Uterus (tissue), 2 donors: ENCODE results near the gene OPTN.

Source experiments
- POLR2A ChIP-seq, 2 donors: fragments of 450-650 bp; IDR thresholded peaks; one replicate each; pipeline ENCODE4 v1.6.1; 2016; ENCODE audit warnings: antibody characterized with exemption in 2 of 2, mild to moderate bottlenecking in 1 of 2, moderate library complexity in 1 of 2
- TF ChIP-seq, protein P1 (sequence below), 4 experiments: fragments of 200-600 bp in 2 of 4; fragments of 450-650 bp in 2 of 4; sonication (generic) in 2 of 4; IDR thresholded peaks; one replicate each; pipeline ENCODE4 v1.5.1; 2016 to 2019; ENCODE audit warnings: antibody characterized with exemption in 4 of 4, mild to moderate bottlenecking in 2 of 4, moderate library complexity in 1 of 4

DNA sequence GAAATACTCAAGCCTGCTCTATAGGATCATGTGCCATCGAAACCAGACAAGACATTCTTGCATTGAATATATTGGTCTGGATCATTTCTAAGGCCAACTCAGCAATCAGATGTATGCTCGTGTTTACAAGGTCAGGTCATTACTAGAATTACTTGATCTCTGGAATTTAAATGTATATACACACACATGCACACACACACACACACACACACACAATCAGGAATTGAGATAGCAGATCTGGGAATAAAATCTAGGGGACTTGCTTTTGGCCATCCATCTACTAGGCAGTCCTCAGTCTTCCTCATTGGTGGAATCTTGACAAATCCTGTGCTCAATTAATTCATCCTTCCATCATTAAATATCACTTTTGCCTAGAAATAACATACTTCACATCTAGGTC, 3.6 kb downstream of the OPTN start:
- no peak for TF ChIP-seq POLR2A (IDR thresholded peaks at IDR 0.05)
- TF ChIP-seq, protein P1, sequence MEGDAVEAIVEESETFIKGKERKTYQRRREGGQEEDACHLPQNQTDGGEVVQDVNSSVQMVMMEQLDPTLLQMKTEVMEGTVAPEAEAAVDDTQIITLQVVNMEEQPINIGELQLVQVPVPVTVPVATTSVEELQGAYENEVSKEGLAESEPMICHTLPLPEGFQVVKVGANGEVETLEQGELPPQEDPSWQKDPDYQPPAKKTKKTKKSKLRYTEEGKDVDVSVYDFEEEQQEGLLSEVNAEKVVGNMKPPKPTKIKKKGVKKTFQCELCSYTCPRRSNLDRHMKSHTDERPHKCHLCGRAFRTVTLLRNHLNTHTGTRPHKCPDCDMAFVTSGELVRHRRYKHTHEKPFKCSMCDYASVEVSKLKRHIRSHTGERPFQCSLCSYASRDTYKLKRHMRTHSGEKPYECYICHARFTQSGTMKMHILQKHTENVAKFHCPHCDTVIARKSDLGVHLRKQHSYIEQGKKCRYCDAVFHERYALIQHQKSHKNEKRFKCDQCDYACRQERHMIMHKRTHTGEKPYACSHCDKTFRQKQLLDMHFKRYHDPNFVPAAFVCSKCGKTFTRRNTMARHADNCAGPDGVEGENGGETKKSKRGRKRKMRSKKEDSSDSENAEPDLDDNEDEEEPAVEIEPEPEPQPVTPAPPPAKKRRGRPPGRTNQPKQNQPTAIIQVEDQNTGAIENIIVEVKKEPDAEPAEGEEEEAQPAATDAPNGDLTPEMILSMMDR (IDR thresholded peaks at IDR 0.05): no peak
